Lung (tissue), 13 donors: ENCODE measurements around the gene SRPK2. TPM values are rescaled to one million over a fixed set of nuclear protein-coding genes. Genes with fewer than 3 reads are reported as not detected.

Experiments used
- ATAC-seq: fragments of 200-7000 bp; cut with Tn5 transposase; one replicate; pipeline ENCODE4 v1.9.1; 2020; ENCODE audit warnings: moderate number of reproducible peaks; ENCODE audit not compliant: insufficient read depth, low FRiP score
- DNase-seq, 3 donors: peaks; one replicate each; pipeline ENCODE4 v3.0.0-alpha.2; 2013 to 2017
- H3K27ac ChIP-seq, 2 donors: one replicate each; pipeline ENCODE4 v1.5.1; 2013; ENCODE audit warnings: mild to moderate bottlenecking in 2 of 2, moderate library complexity in 2 of 2, control low read depth in 1 of 2, inconsistent platforms in 1 of 2, low read depth in 1 of 2, low read length in 1 of 2
- H3K27me3 ChIP-seq, 3 donors: one replicate each; pipeline ENCODE4 v1.5.1; 2013; ENCODE audit warnings: low read length in 2 of 3; ENCODE audit not compliant: control insufficient read depth in 3 of 3, insufficient read depth in 3 of 3
- H3K36me3 ChIP-seq, 4 donors: one replicate each; pipeline ENCODE4 v1.5.1; 2013; ENCODE audit warnings: low read length in 4 of 4, mild to moderate bottlenecking in 1 of 4, moderate library complexity in 1 of 4; ENCODE audit not compliant: control insufficient read depth in 4 of 4, insufficient read depth in 4 of 4
- H3K4me1 ChIP-seq, 5 donors: one replicate each; pipeline ENCODE4 v1.5.1; 2013; ENCODE audit warnings: low read length in 5 of 5, mild to moderate bottlenecking in 2 of 5, moderate library complexity in 1 of 5; ENCODE audit not compliant: control insufficient read depth in 5 of 5, insufficient read depth in 5 of 5
- H3K4me3 ChIP-seq: one replicate; pipeline ENCODE4 v1.5.1; 2013; ENCODE audit warnings: mild to moderate bottlenecking, control low read depth, moderate library complexity
- H3K9ac ChIP-seq, 2 donors: one replicate each; pipeline ENCODE4 v1.5.1; 2013; ENCODE audit warnings: low read length in 2 of 2, control low read depth in 1 of 2; ENCODE audit not compliant: insufficient read depth in 1 of 2
- H3K9me3 ChIP-seq, 4 donors: one replicate each; pipeline ENCODE4 v1.5.1; 2013; ENCODE audit warnings: low read length in 3 of 4, mild to moderate bottlenecking in 1 of 4, moderate library complexity in 1 of 4; ENCODE audit not compliant: control insufficient read depth in 4 of 4, insufficient read depth in 3 of 4
- CTCF ChIP-seq: IDR thresholded peaks from 2 replicates; pipeline ENCODE4 v1.5.1; 2012; ENCODE audit warnings: mild to moderate bottlenecking; ENCODE audit errors: control extremely low read depth, extremely low read depth
- WGBS, 2 donors: extraction: QIAGEN DNeasy Blood & Tissue Kit; methylation state at CpG; one replicate each; pipeline ENCODE4 v1.1.7; 2013; 5-methylcytosine and 5-hydroxymethylcytosine counted together
- polyA plus RNA-seq, 2 donors: library from polyadenylated mRNA; stranded (reverse); fragments of 200-250 nt; gene quantifications; one replicate each; pipeline ENCODE4 v1.2.1, GENCODE V29; 2013
- small RNA-seq: library from RNA; depleted of rRNA; stranded (forward); fragments of <200 nt; gene quantifications from one replicate; pipeline ENCODE3, GENCODE V24; 2014; ENCODE audit warnings: low replicate concordance
- total RNA-seq, 2 donors: library from RNA; depleted of rRNA in 1 of 2; stranded (reverse); fragments of >200 nt in 1 of 2; gene quantifications; one replicate each; pipeline ENCODE4 v1.2.1, GENCODE V29; 2014 to 2021
- donor health status: control.
- donor health status: control.
- donor health status: Bipolar disorder and iron deficiency.
- donor health status: healthy.
- donor health status: DM: yes; HTN: yes; CAD: no.

Gene SRPK2
- total and polyA plus RNA-seq, 4 donors = 10.8 to 71.2 (median 23.2) TPM

DNA sequence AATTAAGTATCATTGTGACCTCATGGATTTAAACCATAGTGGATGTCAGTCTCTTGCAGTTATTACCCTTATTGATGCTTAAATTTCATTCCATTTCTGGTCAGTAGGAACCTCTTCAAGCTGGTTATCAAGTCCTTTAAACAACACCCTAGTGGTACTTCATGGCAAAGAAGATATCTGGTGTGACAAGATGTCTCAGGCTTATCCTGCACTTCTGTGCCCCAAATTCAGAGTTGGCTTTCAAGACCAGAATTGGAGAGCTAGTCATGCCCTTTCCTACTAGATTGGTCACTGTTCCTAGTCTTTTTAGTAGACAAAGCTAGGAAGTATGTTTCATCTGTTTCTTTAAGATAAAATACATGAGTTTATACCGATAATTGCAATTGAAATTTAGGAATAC lies 319.8 kb downstream of the SRPK2 start:
- 96 to 100% methylated on average over 1 of the region's 1 CpG for WGBS, 2 donors
- no peak for DNase-seq
- ATAC-seq = no peak
- TF ChIP-seq CTCF = no peak
- Histone ChIP-seq H3K9ac (no peak overlapping the region), H3K9me3 (peaks cover 0 to 1% (median 0%) of the 10 kb centered on the region in 4 donors), H3K27me3 (no peaks in the 10 kb centered on the region), H3K27ac (no peak overlapping the region), H3K4me3 (no peak overlapping the region), H3K4me1 (no peaks in the 10 kb centered on the region), H3K36me3 (peaks cover 14 to 46% (median 25%) of the 10 kb centered on the region in 4 donors)

DNA sequence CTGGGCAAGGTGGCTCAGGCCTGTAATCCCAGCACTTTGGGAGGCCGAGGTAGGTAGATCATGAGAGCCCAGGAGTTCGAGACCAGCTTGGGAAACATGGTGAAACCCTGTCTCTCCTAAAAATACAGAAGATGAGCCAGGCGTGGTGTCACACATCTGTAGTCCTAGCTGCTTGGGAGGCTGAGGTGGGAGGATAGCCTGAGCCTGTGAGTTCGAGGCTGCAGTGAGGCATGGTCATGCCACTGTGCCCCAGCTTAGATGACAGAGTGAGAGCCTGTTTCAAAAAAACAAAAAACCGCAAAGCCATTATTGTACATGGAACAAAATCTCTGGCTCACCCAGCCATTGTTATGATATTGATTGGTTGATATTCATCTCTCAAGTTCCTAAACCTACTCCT lies 321.0 kb downstream of the SRPK2 start:
- no peak overlapping the region for H3K4me3 ChIP-seq
- TF ChIP-seq CTCF = no peak
- peaks cover 0 to 1% (median 0%) of the 10 kb centered on the region in 4 donors for H3K9me3 ChIP-seq
- 97% methylated on average over 5 of the region's 5 CpGs for WGBS, 2 donors
- ATAC-seq (no peak), DNase-seq (no peak)
- no peak overlapping the region for H3K27ac ChIP-seq
- H3K36me3 ChIP-seq = peaks cover 14 to 48% (median 20%) of the 10 kb centered on the region in 4 donors
- no peaks in the 10 kb centered on the region for H3K4me1 ChIP-seq
- no peaks in the 10 kb centered on the region for H3K27me3 ChIP-seq
- H3K9ac ChIP-seq = no peak overlapping the region

Small RNA genes within 50 kb of the gene (small RNA-seq; reads per million reads assigned to genes)
- gene AC005070.2 (not detected), gene RNU6-1322P (not detected)

Other genes with a start within 250 kb of the SRPK2 start
- 10 to 100 TPM; 12.4 to 16.7 TPM for gene PUS7, start 133.3 kb upstream of the SRPK2 start, total RNA-seq
- 1 to 10 TPM; 5.0 to 9.2 TPM for gene PUS7, start 133.3 kb upstream of the SRPK2 start, polyA plus RNA-seq
- 10 to 100 TPM; 16.0 to 21.9 TPM for gene RINT1, start 143.3 kb upstream of the SRPK2 start, total RNA-seq
- gene RINT1, start 143.3 kb upstream of the SRPK2 start, polyA plus RNA-seq = 10 to 100 TPM in 1 of 2 donors, 1 to 10 TPM in 1; 8.4 to 20.2 TPM
- 10 to 100 TPM; 18.5 to 23.2 TPM for gene EFCAB10, start 192.6 kb upstream of the SRPK2 start, total RNA-seq
- gene EFCAB10, start 192.6 kb upstream of the SRPK2 start, polyA plus RNA-seq = 1 to 10 TPM; 4.5 to 7.0 TPM